Measurements from ENCODE around the gene IGFBP6.
"Not testable (repeated sequence)": the region's sequence is repeated elsewhere in the genome, so short reads cannot be mapped to it uniquely, and the experiment has no call there.

Gene IGFBP6

GRCh38 chr12:53070877-53071492, 26.5 kb upstream of the IGFBP6 start:
- no peak for DNase-seq (ENCODE audit: low read depth)

GRCh38 chr12:53071591-53072551, 25.6 kb upstream of the IGFBP6 start:
- peak; percentile 79 for DNase-seq (ENCODE audit: low read depth)

GRCh38 chr12:53073881-53074280, 23.6 kb upstream of the IGFBP6 start:
- no peak for DNase-seq (ENCODE audit: low read depth)

- no peak for DNase-seq (ENCODE audit: low read depth)
These were observed 23.0 kb upstream of the IGFBP6 start for GRCh38 chr12:53074283-53074998.

GRCh38 chr12:53074999-53075370, 22.5 kb upstream of the IGFBP6 start:
- DNase-seq (ENCODE audit: low read depth) = no peak

- no peak for DNase-seq (ENCODE audit: low read depth)
These were observed 21.0 kb upstream of the IGFBP6 start for GRCh38 chr12:53076461-53076860.

- no peak for DNase-seq (ENCODE audit: low read depth)
These were observed 20.4 kb upstream of the IGFBP6 start for GRCh38 chr12:53077030-53077429.

- DNase-seq (ENCODE audit: low read depth) = no peak
These were observed 18.8 kb upstream of the IGFBP6 start for GRCh38 chr12:53078425-53079225.

GRCh38 chr12:53079226-53080117, 18.0 kb upstream of the IGFBP6 start, which contains the start of gene SPRYD3:
SPRYD3 (minus strand) TSS chr12:53079390; CDS start chr12:53079333, 57 bp downstream.
- DNase-seq (ENCODE audit: low read depth) = peak; percentile 94

GRCh38 chr12:53082637-53083175, 14.8 kb upstream of the IGFBP6 start:
- DNase-seq (ENCODE audit: low read depth) = no peak

- DNase-seq (ENCODE audit: low read depth) = no peak
These were observed 11.1 kb upstream of the IGFBP6 start for GRCh38 chr12:53086361-53086760.

GRCh38 chr12:53090105-53090504, 7.4 kb upstream of the IGFBP6 start:
- DNase-seq (ENCODE audit: low read depth) = no peak

GRCh38 chr12:53090554-53090953, 6.9 kb upstream of the IGFBP6 start:
- DNase-seq (ENCODE audit: low read depth) = no peak

- no peak for DNase-seq (ENCODE audit: low read depth)
These were observed 5.7 kb upstream of the IGFBP6 start for GRCh38 chr12:53091756-53092155.

GRCh38 chr12:53093777-53094393, 3.6 kb upstream of the IGFBP6 start:
- DNase-seq (ENCODE audit: low read depth) = no peak

- no peak for DNase-seq (ENCODE audit: low read depth)
These were observed 3.1 kb upstream of the IGFBP6 start for GRCh38 chr12:53094394-53094787.

GRCh38 chr12:53094796-53095595, 2.5 kb upstream of the IGFBP6 start:
- DNase-seq (ENCODE audit: low read depth) = not testable (repeated sequence)

- DNase-seq (ENCODE audit: low read depth) = not testable (repeated sequence)
These were observed 1.9 kb upstream of the IGFBP6 start for GRCh38 chr12:53095596-53095895.

GRCh38 chr12:53096089-53096741, 1.3 kb upstream of the IGFBP6 start:
- peak; percentile 90 for DNase-seq (ENCODE audit: low read depth)

Data from fibroblast of the conjunctiva (primary cell).